ENCODE results near the gene C3AR1.

The C3AR1 gene

DNA sequence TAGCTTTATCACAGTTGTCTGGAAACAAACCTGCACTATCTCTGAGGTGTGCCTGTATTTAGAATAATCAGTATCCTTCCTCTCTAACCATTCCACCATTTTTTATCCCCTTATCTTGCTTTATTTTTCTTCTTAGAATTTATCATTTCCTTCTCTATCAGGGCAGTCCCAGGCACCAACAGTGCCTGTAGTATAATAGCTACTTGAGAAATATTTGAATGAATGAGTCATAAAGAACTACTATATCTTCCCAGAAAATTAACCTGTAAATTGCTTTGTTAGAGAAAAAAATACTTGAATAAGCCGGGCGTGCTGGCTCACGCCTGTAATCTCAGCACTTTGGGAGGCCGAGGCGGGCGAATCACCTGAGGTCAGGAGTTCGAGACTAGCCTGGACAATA, 54.8 kb downstream of the C3AR1 start:
- no peak overlapping the region for H3K4me3 ChIP-seq
- H3K27ac ChIP-seq = no peak overlapping the region
- no peak for DNase-seq (ENCODE audit: low read depth, low spot score)
- TF ChIP-seq POLR2AphosphoS5 (IDR thresholded peaks at IDR 0.05; ENCODE audit: borderline replicate concordance, low read depth, low read length) (no peak), EZH2 (IDR thresholded peaks at IDR 0.05) (no peak), FOXP2 (optimal IDR thresholded peaks at IDR 0.05; ENCODE audit: control extremely low read depth, extremely low read length, insufficient read depth) (no peak)
- H3K9ac ChIP-seq (ENCODE audit: insufficient read length) = no peak overlapping the region
- no peaks in the 10 kb centered on the region for H3K36me3 ChIP-seq (ENCODE audit: insufficient read depth, low read length)
- H3K9me3 ChIP-seq (ENCODE audit: low read depth, low read length) = no peaks in the 10 kb centered on the region

Data from SK-N-MC (cell line).